Measurements from ENCODE around the gene CRYGB.

DNA sequence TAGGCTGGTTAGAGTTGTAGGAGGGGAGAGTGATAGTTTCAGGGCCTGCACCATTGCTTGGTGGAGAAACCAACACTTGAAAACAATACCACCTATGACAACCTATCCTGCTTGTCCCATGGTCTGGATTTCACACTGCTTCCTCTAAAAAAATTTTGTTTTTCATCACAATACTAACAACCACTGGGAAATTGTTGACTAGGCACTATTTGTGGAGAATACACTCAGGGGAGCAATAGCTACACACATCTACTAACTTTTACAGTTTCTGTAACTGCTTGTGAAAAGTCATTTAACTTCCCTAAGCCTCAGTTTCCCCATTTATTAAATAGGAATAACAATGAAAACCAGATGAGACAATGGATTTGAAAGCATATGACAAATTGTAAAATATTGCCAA lies 4.1 kb upstream of the CRYGB start:
- TF ChIP-seq CTCF (IDR thresholded peaks at IDR 0.05; ENCODE audit: low read length) (no peak), EZH2 (optimal IDR thresholded peaks at IDR 0.05; ENCODE audit: low read depth, low read length) (no peak)

Measured in MM.1S (cell line).